HG03521 (cell line): ENCODE results near the gene PIRT.

Experiments
- ATAC-seq: cut with Tn5 transposase; IDR thresholded peaks from one replicate; pipeline ENCODE4 v1.9.1; 2021; ENCODE audit warnings: mild to moderate bottlenecking, moderate library complexity; ENCODE audit not compliant: unreplicated experiment

PIRT gene

GRCh38 chr17:10790491-10791401 lies 47.1 kb downstream of the PIRT start:
- no peak for ATAC-seq

GRCh38 chr17:10789694-10790271 lies 48.1 kb downstream of the PIRT start:
- no peak for ATAC-seq

GRCh38 chr17:10787306-10788045 lies 50.4 kb downstream of the PIRT start:
- ATAC-seq = no peak

- ATAC-seq = no peak
These were observed 52.6 kb downstream of the PIRT start for GRCh38 chr17:10785295-10785694.

GRCh38 chr17:10779609-10780008 lies 58.3 kb downstream of the PIRT start:
- no peak for ATAC-seq

- no peak for ATAC-seq
These were observed 60.0 kb downstream of the PIRT start for GRCh38 chr17:10777890-10778289.

GRCh38 chr17:10777131-10777807 lies 60.6 kb downstream of the PIRT start:
- ATAC-seq = no peak

- no peak for ATAC-seq
These were observed 61.5 kb downstream of the PIRT start for GRCh38 chr17:10776381-10776780.

- no peak for ATAC-seq
These were observed 62.0 kb downstream of the PIRT start for GRCh38 chr17:10775740-10776356.

- no peak for ATAC-seq
These were observed 62.8 kb downstream of the PIRT start for GRCh38 chr17:10775058-10775457.

- ATAC-seq = no peak
These were observed 64.5 kb downstream of the PIRT start for GRCh38 chr17:10773391-10773790.
